ENCODE measurements around the gene MSH3.
"Not testable (repeated sequence)": the region's sequence is repeated elsewhere in the genome, so short reads cannot be mapped to it uniquely, and the experiment has no call there.

MSH3 gene

GRCh38 chr5:80781356-80781755 lies 126.9 kb downstream of the MSH3 start:
- no peaks in the 10 kb centered on the region; the same call in 1 of the 2 replicates for H3K36me3 ChIP-seq (replicated peaks)
- H3K27me3 ChIP-seq (ENCODE audit: low read depth), result no peaks in the 10 kb centered on the region
- no peak overlapping the region for H3K4me3 ChIP-seq
- H3K4me1 ChIP-seq, result no peaks in the 10 kb centered on the region; the same call in 1 of the 2 replicates
- no peaks in the 10 kb centered on the region for H3K9me3 ChIP-seq
- in situ Hi-C loops (cut with MboI; ENCODE audit: low sequenced_read_pairs), result no loop called here
- DNase-seq (ENCODE audit: low spot score in 2 of 2), result no peak

- in situ Hi-C loops (cut with MboI; ENCODE audit: low sequenced_read_pairs), result no loop called here
- Histone ChIP-seq H3K9me3 (no peaks in the 10 kb centered on the region), H3K36me3 (replicated peaks) (no peaks in the 10 kb centered on the region; the same call in 1 of the 2 replicates), H3K4me3 (no peak overlapping the region), H3K27me3 (ENCODE audit: low read depth) (no peaks in the 10 kb centered on the region), H3K4me1 (no peaks in the 10 kb centered on the region; the same call in 1 of the 2 replicates)
- DNase-seq (ENCODE audit: low spot score in 2 of 2), result no peak
These were observed 128.2 kb downstream of the MSH3 start for GRCh38 chr5:80782626-80783025.

GRCh38 chr5:80783751-80784150 lies 129.3 kb downstream of the MSH3 start:
- H3K4me1 ChIP-seq; H3K4me3 ChIP-seq; H3K36me3 ChIP-seq (replicated peaks); in situ Hi-C loops (cut with MboI; ENCODE audit: low sequenced_read_pairs); DNase-seq (ENCODE audit: low spot score in 2 of 2); H3K9me3 ChIP-seq; H3K27me3 ChIP-seq (ENCODE audit: low read depth): not testable (repeated sequence)

- peak; percentile 24 to 60 for DNase-seq (ENCODE audit: low spot score in 2 of 2)
- no peaks in the 10 kb centered on the region; the same call in 1 of the 2 replicates for H3K36me3 ChIP-seq (replicated peaks)
- H3K4me1 ChIP-seq, result no peaks in the 10 kb centered on the region; the same call in 1 of the 2 replicates
- no peaks in the 10 kb centered on the region for H3K9me3 ChIP-seq
- in situ Hi-C loops (cut with MboI; ENCODE audit: low sequenced_read_pairs), result no loop called here
- H3K27me3 ChIP-seq (ENCODE audit: low read depth), result no peaks in the 10 kb centered on the region
- H3K4me3 ChIP-seq, result no peak overlapping the region
These were observed 130.0 kb downstream of the MSH3 start for GRCh38 chr5:80784451-80784850.

GRCh38 chr5:80789319-80790016 lies 135.0 kb downstream of the MSH3 start:
- DNase-seq (ENCODE audit: low spot score in 2 of 2); H3K9me3 ChIP-seq; H3K36me3 ChIP-seq (replicated peaks); H3K27me3 ChIP-seq (ENCODE audit: low read depth); H3K4me3 ChIP-seq; in situ Hi-C loops (cut with MboI; ENCODE audit: low sequenced_read_pairs): not testable (repeated sequence)
- peaks cover 11% of the 10 kb centered on the region for H3K4me1 ChIP-seq

- Histone ChIP-seq H3K4me1 (peaks cover 11% of the 10 kb centered on the region), H3K27me3 (ENCODE audit: low read depth) (no peaks in the 10 kb centered on the region), H3K4me3 (no peak overlapping the region), H3K36me3 (replicated peaks) (peaks cover 6% of the 10 kb centered on the region), H3K9me3 (no peaks in the 10 kb centered on the region)
- no peak for DNase-seq (ENCODE audit: low spot score in 2 of 2)
- in situ Hi-C loops (cut with MboI; ENCODE audit: low sequenced_read_pairs), result no loop called here
These were observed 136.2 kb downstream of the MSH3 start for GRCh38 chr5:80790698-80791097.

GRCh38 chr5:80793354-80793753 lies 138.9 kb downstream of the MSH3 start:
- peaks cover 6% of the 10 kb centered on the region for H3K36me3 ChIP-seq (replicated peaks)
- no peak for DNase-seq (ENCODE audit: low spot score in 2 of 2)
- no peaks in the 10 kb centered on the region for H3K9me3 ChIP-seq
- H3K27me3 ChIP-seq (ENCODE audit: low read depth), result no peaks in the 10 kb centered on the region
- in situ Hi-C loops (cut with MboI; ENCODE audit: low sequenced_read_pairs), result no loop called here
- no peak overlapping the region for H3K4me3 ChIP-seq
- H3K4me1 ChIP-seq, result peaks cover 11% of the 10 kb centered on the region

- in situ Hi-C loops (cut with MboI; ENCODE audit: low sequenced_read_pairs), result no loop called here
- Histone ChIP-seq H3K36me3 (replicated peaks) (peaks cover 6% of the 10 kb centered on the region), H3K9me3 (no peaks in the 10 kb centered on the region), H3K4me3 (no peak overlapping the region), H3K27me3 (ENCODE audit: low read depth) (no peaks in the 10 kb centered on the region), H3K4me1 (peaks cover 11% of the 10 kb centered on the region)
- DNase-seq (ENCODE audit: low spot score in 2 of 2), result no peak
These were observed 142.4 kb downstream of the MSH3 start for GRCh38 chr5:80796846-80797245.

- no peak for DNase-seq (ENCODE audit: low spot score in 2 of 2)
- no peak overlapping the region for H3K4me3 ChIP-seq
- peaks cover 6% of the 10 kb centered on the region for H3K36me3 ChIP-seq (replicated peaks)
- no peaks in the 10 kb centered on the region for H3K27me3 ChIP-seq (ENCODE audit: low read depth)
- in situ Hi-C loops (cut with MboI; ENCODE audit: low sequenced_read_pairs), result no loop called here
- H3K9me3 ChIP-seq, result no peaks in the 10 kb centered on the region
- peaks cover 11% of the 10 kb centered on the region for H3K4me1 ChIP-seq
These were observed 143.1 kb downstream of the MSH3 start for GRCh38 chr5:80797428-80798024.

- Histone ChIP-seq H3K27me3 (ENCODE audit: low read depth) (no peaks in the 10 kb centered on the region), H3K9me3 (no peaks in the 10 kb centered on the region), H3K4me1 (peaks cover 11% of the 10 kb centered on the region), H3K4me3 (no peak overlapping the region), H3K36me3 (replicated peaks) (peaks cover 2% of the 10 kb centered on the region)
- DNase-seq (ENCODE audit: low spot score in 2 of 2), result no peak
- in situ Hi-C loops (cut with MboI; ENCODE audit: low sequenced_read_pairs), result no loop called here
These were observed 143.7 kb downstream of the MSH3 start for GRCh38 chr5:80798166-80798565.

- in situ Hi-C loops (cut with MboI; ENCODE audit: low sequenced_read_pairs), result no loop called here
- H3K36me3 ChIP-seq (replicated peaks), result no peaks in the 10 kb centered on the region; the same call in none of the 2 replicates
These were observed 144.2 kb downstream of the MSH3 start for GRCh38 chr5:80798633-80799032.

GRCh38 chr5:80799041-80799440 lies 144.6 kb downstream of the MSH3 start:
- Histone ChIP-seq H3K9me3 (no peaks in the 10 kb centered on the region), H3K4me3 (no peak overlapping the region), H3K36me3 (replicated peaks) (no peaks in the 10 kb centered on the region; the same call in none of the 2 replicates), H3K27me3 (ENCODE audit: low read depth) (no peaks in the 10 kb centered on the region), H3K4me1 (peaks cover 4% of the 10 kb centered on the region)
- DNase-seq (ENCODE audit: low spot score in 2 of 2), result no peak
- in situ Hi-C loops (cut with MboI; ENCODE audit: low sequenced_read_pairs), result no loop called here

More at GRCh38 chr5:80798633-80799032, 144.2 kb downstream of the MSH3 start:
- DNase-seq (ENCODE audit: low spot score in 2 of 2), result no peak
- Histone ChIP-seq H3K9me3 (no peaks in the 10 kb centered on the region), H3K27me3 (ENCODE audit: low read depth) (no peaks in the 10 kb centered on the region), H3K4me3 (no peak overlapping the region), H3K4me1 (peaks cover 7% of the 10 kb centered on the region)

- H3K27me3 ChIP-seq (ENCODE audit: low read depth), result no peaks in the 10 kb centered on the region
- DNase-seq (ENCODE audit: low spot score in 2 of 2), result no peak
- in situ Hi-C loops (cut with MboI; ENCODE audit: low sequenced_read_pairs), result no loop called here
- no peaks in the 10 kb centered on the region; the same call in none of the 2 replicates for H3K36me3 ChIP-seq (replicated peaks)
- H3K4me1 ChIP-seq, result no peaks in the 10 kb centered on the region; the same call in 1 of the 2 replicates
- no peaks in the 10 kb centered on the region for H3K9me3 ChIP-seq
- H3K4me3 ChIP-seq, result no peak overlapping the region
These were observed 145.1 kb downstream of the MSH3 start for GRCh38 chr5:80799573-80799972.

- H3K36me3 ChIP-seq (replicated peaks), result no peaks in the 10 kb centered on the region; the same call in 1 of the 2 replicates
- H3K27me3 ChIP-seq (ENCODE audit: low read depth), result no peaks in the 10 kb centered on the region
- no peaks in the 10 kb centered on the region for H3K9me3 ChIP-seq
- H3K4me1 ChIP-seq, result no peaks in the 10 kb centered on the region; the same call in 1 of the 2 replicates
- in situ Hi-C loops (cut with MboI; ENCODE audit: low sequenced_read_pairs), result no loop called here
- no peak for DNase-seq (ENCODE audit: low spot score in 2 of 2)
- H3K4me3 ChIP-seq, result no peak overlapping the region
These were observed 149.9 kb downstream of the MSH3 start for GRCh38 chr5:80804332-80804731.
